Middle frontal gyrus (tissue), 1 donor: ENCODE results near the gene DOK3.

ENCODE experiments used
- DNase-seq: peaks from one replicate; pipeline ENCODE4 v3.0.0-alpha.2; 2015; ENCODE audit warnings: low spot score; ENCODE audit errors: extremely low spot score

DOK3 gene

DNA sequence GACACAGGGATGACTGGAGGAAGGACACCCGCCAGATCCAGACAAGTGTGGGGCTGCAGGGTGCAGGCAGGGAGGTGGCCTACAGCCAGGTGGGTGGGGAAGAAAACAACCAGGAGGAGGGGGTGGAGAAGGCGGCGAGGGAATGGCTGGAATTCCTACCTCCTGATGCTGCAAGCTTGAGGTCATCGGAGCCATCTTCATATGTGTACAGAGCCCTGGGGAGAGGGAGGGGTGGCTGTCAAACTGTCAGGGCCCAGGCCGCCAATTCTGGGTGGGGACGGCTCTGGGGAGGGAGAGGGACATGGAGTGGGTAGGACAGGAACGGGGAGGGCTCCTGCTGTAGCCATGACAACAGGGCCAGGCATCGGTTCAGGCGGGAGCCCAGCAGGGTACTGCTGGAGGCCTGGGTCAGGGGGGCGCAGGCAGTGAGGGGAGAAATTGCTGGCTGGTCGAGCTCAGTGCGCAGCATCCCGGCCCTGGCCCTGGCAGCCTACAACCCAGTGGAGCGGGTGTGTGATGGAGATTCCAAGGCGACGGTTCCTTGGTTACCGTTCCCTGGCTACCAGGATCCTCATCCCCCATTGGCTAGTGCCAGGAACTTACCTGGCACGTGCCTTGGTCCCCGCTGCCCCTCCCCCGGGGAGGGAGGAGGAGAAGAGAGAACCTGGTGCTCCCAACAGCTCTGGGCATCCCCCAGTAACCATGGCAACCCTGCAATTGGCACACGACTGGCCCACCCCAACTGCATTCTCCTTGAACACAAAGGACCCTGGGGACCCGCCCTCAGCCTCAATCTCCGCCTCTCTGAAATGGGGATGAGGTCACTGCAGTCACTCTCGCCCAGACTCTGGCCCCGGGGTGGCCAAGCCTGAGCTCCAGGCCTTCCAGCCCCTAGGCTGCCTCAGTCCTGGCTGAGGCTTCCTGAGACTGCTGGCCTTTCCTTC lies 40.7 kb downstream of the DOK3 start:
- DNase-seq = no peak

DNA sequence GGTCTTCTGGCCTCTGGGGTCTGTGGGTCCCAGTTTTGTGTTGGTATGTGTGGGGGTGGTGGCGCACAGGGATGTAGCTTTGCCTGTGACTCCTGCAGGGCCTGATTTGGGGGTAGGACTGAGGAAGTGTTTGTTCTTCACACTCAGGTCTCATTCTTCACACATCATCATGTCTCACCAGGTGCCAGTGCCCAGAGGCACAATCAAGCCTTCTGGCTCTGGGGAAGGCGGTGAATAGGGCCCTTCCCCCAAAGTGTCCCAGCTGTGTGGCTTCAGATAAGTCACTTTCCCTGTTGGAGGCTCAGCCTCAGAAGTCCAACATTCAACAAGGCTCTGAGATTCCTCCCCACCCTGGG lies 41.3 kb downstream of the DOK3 start:
- no peak for DNase-seq

DNA sequence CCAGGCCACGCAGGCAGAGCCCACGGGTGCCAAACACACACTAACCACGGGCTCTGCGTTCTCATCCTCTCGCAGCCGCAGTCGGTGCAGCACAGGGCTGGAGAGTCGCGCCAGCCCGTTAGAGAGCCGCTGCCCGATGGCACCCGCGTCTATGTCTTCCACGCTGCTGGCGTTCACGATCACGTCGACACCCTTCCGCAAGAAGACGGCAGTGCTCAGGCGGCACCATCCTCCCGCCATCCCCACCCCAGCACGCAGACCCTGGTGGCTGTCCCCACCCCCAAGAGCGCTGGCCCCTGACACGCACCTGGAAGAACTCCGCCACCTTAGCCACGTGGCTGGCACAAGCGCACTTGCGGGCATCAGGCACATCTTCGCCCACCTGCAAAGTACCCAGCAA lies 42.2 kb downstream of the DOK3 start:
- no peak for DNase-seq

DNA sequence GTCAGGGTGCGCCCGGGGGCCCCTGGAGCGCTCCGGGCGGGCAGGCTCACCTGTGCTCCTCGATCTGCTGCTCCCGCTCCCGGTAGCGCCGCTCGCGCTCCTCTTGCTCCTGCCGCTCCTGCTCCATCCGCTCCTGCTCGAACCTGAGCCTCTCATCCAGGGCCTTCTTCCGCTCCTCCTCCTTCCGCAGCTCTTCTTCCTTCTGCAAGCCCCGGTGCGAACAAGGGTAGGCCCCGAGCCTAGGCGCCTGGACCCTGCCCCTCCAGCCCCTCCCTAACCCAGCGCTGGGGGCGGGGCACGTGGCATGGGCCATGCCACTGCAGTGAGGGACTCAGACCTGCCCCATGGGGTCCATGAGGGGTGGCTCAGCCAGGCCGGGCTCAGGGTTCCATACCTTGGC lies 42.8 kb downstream of the DOK3 start:
- DNase-seq = no peak

DNA sequence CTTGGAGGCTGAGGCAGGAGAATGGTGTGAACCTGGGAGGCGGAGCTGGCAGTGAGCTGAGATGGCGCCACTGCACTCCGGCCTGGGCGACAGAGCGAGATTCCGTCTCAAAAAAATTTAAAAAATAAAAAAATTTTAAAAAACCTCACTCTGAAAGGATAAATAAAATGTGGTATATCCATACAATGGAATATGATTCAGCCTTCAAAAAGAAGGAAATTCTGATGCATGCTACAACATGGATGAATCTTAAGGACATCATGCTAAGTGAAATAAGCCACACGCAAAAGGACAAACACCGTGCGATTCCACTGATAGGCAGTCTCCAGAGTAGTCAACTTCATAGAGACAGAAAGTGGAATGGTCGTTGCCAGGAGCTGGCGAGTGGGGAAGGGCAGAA lies 44.6 kb downstream of the DOK3 start:
- no peak for DNase-seq

DNA sequence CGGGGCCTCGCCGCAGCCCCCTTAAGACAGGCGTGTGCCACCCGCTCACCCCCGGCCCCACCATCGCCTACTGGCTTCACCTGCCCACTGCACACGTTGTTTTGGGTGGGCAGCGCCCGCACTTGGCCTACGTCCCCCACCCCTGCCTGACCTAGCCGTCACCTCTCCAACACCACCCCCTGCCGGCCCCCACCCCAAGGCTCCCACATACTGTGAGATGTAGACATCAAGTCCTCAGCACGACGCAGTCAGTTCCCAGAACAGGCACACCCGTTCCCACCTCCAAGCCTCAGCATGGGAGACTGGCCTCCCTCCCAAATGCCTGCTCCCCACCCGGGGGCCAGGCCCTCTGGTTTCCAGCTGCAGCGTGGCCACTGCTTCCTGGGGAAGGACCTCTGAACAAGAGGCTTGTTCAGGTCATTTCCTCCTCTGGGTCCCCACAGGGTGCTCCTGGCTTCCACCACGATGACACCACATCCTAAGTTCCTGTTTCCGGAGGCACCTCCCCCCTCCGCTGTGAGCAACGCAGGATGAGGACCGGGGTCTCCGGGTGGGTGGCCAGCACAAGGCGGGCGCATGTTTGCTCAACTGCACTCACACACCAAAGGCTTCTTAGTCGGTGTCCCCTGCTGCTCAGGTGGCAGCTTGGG lies 47.5 kb downstream of the DOK3 start:
- no peak for DNase-seq

DNA sequence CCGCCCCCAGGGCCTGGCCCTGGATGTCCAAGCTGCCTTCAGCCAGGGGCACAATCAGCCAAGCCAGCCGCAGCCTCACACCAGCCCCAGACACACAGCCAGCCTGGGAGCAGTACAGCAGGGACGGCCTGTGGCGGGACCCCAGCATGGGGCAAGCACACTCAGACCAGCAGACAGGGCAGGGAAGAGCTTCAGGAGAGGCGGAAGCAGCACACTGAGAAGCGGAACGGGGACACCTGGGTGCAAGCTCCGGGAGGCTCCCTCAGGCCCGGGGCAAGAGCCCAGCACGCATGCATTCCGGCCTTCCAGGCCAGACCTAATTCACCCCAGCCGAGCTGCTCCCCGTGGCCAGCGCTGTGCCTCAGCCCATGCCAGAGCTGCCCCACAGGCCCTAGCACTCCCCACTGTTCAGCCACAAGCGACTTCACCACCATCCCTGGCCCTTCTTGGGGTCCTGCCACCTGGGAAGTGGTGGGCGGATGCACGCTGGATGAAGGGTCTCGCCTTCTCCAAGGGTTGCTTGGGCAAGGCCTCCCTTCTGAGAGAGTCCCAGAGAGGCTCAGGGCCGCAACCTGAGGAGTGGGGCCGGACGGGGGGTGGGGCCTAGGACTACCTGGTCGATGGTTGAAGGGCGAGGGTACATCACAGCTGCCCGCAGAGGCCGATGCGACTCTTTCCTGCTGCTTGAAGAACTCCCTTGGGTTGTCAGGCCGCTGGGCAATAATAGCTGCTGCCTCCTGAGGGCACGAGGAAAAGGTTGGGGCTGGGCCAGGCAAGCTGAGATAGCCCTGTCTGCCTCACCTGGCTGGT lies 49.6 kb downstream of the DOK3 start:
- no peak for DNase-seq

DNA sequence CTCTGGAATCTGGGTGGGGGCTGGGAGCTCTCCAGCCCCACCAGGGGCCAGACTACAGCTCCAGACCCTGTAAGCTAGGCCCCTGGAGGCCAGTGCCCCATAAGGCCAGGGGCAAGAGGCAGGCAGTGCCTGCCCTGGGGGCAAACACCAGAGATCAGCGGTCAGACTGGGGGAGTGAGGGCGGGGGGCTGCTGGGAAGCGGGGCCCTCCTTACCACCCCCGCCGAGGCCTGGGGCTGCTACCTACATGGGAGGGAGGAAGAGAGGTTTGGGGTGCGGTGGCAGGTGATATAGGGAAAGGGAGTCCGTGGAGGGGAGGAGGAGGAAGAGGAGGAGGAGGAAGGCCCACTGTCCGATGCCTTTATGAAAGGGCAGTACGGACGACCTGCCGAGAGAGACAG lies 50.3 kb downstream of the DOK3 start:
- no peak for DNase-seq

DNA sequence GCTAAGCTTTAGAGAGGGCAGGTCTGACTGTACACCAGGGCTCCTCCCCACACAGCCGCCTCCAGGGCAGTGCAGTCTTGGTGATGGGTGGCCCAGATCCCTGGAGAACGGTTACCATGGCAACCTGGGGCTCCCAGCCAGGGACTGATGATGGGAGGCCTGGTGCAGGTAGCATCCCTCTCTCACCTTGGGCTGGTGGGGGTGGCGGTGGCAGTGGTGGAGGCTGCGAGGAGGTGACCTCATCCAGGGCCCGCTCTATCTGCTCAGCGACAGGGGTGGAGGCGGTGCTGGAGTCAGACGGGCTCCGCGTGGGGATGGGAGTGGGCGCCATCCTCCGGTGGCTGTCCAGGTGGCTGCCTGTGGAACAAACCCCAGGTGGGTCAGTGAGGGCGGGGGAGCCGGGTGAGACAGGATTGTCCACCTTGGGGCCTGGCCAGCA lies 50.7 kb downstream of the DOK3 start:
- DNase-seq = no peak

DNA sequence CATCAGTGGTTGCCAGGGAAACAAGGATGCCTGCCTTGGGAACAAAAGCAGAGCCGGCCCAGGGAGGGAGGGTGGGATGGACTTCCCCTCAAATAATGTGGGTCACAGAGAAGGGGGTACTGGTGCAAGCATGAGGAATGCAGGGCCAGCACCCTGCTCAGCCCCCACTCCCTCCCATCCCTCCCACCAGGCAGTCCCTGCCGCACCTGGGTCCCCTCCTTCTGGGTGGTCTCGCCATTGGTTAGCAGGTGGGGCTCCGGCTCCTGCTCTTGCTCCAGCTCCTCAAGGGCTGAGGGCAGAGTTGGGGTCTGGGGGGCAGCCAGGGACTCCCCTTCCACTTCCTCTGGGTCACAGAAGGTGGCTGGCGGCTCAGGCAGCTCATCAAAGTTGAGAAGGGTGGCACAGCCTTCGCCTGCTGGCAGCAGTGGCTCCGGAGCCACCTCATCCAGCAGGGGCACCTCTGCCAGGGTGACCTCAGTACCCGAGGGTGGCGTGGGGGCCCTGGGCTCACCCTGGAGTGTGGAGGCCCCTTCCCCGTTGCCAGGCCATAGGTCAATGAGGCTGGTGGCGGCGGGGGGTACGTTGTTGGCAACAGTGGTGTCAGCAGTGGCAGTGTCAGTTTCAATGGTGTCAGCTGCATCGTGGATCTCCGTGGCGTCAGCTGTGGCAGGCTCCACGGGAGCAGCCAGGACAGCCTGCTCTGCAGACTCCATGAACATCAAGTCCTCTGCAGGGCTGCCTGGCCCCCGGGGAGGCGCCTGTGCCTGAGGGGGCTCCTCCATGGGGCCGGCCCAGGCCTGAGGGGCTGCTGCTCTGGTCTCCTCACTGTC lies 51.6 kb downstream of the DOK3 start:
- no peak for DNase-seq

DNA sequence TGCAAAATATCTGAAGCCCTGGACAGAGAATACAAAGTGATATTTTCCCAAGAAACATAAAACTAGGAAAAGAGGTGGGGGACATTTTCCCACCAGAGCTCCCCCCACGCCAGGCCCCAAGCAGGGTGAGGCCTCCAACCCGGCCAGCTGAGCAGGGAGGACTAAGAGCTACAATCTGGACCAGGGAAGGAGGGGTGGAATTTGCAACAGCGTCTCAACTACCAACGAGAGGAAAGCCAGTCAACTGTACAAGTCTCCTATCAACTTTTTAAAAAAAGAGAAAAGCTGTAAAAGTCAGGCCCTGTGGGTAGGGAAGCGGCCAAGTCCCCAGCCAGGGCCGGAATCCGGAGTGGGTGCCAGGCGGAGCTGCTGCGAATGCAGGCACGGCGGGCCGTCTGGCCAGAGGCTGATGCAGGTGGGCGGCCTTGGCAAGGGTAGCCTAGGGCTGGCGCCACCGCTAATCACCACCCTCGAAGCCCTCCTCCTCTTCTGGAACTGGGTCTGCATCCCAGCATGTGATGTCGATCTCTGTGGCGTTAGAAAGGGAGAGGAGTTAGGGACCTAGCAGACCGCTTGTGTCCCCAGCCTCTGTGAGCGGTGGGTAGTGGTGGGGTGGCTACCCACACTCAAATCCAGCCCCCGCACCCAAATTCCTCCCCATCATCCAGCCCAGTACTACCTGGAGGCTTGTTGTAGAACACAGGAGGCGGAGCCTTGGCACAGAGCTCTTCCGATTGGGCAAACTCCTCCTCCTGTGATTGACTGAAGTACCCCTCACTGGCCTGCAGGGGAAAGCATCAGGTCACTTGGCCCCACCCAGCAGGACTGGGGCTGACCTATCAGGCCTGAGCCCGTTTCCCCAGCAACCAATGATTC lies 52.4 kb downstream of the DOK3 start:
- peak; percentile 84 for DNase-seq

DNA sequence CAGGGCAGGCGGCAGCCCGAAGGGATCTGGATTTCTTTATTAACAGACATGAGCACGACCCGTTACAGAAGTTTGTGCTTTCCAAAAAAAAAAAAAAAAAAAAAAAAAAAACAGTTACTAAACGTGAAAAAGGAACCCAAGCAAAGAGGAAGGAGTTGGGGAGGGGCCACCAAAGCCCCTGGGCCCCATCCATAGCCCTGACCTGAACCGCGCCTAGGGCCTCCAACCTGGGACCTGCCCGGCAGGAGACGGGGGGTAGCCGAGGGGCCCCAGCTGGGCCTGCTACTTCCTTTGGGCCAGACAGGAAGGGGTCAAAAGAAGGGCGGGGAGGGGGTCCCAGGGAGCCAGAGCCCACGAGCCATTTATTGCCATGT lies 53.0 kb downstream of the DOK3 start:
- DNase-seq = no peak

DNA sequence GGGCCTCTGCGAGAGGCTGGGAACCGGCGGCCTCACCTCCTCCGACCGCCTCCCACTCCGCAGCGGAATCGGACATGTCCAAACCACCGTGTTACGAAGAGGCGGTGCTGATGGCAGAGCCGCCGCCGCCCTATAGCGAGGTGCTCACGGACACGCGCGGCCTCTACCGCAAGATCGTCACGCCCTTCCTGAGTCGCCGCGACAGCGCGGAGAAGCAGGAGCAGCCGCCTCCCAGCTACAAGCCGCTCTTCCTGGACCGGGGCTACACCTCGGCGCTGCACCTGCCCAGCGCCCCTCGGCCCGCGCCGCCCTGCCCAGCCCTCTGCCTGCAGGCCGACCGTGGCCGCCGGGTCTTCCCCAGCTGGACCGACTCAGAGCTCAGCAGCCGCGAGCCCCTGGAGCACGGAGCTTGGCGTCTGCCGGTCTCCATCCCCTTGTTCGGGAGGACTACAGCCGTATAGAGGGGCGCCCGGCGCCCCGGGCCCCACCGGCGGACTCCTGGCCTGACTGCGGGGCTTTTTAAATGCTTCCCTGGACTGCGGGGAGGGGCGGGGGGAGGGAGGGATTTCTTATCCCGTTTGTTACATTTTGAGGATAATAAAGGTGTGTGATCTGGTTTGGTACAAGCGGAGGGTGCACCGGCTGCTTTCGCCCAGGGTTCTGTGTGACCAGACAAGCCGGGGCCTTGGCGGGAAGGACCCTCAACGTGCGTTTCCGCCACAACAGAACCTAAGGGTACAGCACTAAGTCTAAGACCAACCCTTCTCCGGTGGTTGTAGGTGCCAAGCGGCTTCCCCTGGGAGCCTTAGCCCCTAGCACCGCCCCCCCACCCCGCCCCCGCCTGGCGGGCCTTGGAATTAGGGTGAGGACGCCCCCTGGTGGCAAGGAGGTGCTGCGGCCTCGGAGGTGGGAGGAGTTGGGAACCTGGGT lies 53.7 kb downstream of the DOK3 start:
- DNase-seq = no peak

DNA sequence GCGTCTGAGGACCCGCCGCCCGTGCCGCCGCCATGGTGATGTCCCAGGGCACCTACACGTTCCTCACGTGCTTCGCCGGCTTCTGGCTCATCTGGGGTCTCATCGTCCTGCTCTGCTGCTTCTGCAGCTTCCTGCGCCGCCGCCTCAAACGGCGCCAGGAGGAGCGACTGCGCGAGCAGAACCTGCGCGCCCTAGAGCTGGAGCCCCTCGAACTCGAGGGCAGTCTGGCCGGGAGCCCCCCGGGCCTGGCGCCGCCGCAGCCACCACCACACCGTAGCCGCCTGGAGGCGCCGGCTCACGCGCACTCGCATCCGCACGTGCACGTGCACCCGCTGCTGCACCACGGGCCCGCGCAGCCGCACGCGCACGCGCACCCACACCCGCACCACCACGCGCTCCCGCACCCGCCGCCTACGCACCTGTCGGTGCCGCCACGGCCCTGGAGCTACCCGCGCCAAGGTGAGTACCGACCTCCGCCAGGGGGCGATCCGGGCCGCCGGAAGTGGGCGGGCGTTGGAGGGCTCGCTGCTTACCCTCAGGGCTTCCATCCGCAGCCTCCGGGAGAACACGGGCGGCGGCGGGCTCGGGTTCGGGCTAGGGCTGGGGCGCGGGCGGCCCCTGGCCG lies 54.5 kb downstream of the DOK3 start:
- no peak for DNase-seq

DNA sequence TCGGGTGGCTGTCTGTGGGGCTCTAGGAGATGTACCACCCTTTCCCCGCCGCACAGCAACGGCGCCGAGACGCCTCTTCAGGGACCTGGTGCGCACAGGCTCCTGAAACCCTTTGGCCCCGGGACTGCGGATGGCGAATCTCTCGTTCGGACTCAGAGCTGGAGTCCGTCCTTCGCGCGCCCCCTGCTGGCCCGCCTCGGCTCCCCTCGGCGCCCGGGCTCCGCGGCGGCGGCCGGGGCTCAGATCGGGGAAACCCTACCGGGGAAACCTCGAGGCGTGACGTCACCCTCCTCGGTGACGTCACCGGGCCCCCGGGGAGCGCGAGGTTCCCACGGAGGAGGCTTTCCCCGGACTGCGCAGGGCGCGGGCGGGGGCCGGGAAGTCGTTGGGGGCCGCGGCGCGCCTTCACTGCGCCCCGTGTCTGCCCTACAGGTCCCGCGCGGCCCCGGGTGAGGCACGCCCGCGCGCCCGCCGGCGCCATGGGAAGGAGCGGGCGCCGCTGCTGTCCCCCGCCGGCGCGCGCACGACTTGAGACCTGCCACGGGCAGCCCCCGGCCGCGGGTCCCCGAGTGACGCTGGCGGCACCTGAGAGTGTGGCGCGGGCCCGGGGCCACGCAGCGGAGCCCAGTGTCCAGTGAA lies 55.1 kb downstream of the DOK3 start:
- DNase-seq = peak; percentile 77

DNA sequence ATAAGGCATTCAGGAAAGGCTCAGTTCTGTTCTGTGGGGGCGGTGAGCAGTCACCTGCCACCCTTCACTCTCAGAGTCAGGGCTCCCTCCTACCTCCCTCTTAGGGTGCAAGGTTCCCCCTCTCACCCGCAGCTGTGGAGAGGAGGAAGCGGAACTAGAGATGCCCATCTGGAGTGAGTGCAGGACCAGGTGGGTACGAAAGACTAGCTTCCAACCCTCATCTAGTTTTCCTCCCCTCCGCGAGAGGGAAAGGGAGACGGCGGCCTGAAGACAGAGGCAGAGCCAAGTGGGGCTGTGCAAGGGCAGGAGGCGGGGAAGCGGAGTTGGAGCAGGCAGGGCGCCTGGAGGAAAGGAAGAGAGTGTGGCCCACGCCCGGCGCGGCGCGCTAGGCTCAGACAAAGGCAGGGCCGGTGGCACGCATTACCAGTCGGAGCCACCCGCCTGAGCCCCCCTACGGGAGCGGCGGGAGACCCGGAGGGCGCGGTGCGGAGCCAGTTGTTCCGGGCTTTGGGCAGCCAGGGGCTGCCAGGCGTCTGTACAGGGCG lies 55.7 kb downstream of the DOK3 start:
- DNase-seq = no peak

DNA sequence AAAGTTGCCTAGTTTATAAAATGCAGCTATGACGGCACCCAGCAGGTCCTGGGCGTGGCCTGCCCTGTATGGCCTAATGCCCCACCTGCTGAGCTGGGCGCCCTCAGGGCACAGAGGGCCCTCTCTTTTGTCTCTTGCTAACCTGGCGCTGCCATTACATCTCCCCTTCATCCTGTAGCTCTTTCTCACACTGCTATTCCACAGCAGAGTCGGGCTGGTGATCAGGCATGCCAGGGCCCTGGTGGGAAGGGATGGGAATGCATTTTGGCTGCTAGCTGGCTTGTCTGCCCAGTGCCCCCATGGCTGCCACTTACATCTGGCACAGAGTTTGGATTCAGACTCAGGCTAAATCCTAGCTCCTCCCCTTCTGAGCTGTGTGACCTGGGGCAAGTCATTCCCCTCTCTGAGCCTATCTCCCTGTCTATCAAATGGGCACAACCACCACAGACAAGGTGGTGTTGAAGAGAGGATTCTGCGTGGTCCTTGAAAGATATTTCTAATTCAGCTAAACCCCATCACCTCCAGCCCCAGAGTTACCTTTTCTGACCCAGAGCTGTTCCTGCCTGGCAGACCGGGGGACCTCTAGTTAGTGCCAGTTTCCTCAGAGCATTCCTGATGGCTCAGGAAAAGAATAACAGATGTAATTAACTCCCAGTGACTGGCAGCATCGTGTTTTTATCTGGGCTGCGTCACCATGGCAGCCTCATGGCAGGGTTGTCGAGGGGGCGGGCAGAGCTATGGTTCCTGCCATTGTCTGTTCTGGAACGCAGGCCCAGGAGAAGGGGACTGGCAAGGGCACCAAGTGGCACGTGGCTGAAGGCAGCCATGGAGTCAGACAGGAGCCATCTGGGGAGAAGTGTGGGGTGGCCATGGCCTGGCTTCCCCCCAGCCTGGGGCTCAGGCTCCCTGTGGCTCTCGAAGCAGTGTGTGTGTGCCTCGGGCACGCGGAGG lies 56.7 kb downstream of the DOK3 start:
- DNase-seq = no peak
